HG02884 (cell line): Measurements from ENCODE around the gene GMEB2.
"Not testable (repeated sequence)": the region's sequence is repeated elsewhere in the genome, so short reads cannot be mapped to it uniquely, and the experiment has no call there.

ENCODE experiments used
- ATAC-seq: cut with Tn5 transposase; IDR thresholded peaks from one replicate; pipeline ENCODE4 v1.9.1; 2021; ENCODE audit warnings: mild to moderate bottlenecking, moderate library complexity; ENCODE audit not compliant: unreplicated experiment

The GMEB2 gene

DNA sequence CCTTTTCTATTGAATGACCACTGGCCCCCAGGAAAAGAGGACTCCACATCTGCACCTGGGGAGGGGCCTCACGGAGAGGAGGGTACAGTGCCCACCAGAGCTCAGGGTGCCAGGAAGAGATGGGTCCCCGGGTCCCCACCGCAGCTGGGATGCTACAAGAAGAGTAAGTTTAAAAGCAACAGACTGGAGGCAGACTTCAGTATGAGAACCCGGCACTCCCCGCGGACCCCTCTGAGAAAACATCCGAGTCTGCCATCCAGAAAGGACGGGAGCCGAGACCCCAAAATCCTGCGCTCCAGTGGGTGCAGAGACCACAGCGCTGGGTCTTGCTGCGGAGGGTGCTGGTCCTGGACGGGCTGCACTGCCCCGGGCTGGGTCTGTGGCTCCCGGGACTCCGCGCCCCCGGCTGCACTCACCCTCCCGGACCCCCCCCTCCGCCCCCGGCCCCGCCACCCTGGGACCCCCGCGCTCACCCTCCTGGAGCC, 53.2 kb downstream of the GMEB2 start:
- ATAC-seq: no peak

DNA sequence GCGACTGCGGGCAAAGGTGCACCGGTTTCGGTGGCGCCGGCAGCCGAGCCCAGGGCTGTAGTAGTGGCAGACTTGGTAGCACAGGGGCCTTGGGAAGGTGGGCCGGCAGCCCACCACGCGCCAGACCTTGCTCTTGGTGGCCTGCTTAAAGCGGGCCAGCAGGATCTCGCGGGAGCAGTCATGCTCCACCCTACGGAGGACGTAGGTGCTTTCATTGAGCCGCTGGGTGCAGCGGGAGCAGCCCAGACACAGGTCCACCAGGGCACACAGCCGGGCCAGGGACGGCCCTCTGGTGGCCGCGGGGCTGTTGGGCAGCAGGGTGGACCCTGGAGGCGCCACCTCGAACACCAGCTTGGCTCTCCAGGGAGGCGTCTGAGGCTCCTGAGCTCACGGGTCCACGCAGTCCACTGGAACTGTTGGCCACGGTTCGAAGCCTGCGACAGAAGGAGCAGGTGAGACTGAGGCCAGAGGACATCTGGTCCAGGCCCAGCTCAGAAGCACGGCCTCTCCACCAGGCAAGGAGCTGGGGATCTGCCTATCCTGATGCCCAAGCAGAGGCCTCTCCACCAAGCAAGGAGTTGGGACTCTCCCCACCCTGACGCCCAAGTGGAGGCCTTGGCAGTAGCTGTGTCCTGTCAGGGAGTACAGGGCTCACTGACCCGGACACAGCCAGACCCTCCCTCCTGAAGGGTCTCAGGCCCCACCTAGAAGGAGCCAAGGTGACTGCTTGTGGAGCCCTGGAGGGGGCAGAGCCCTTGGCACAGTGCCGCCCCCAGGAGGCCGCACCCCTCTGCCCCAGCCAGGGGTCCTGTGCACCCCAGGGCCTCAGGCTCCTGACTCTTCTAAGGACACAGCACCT, 53.9 kb downstream of the GMEB2 start:
- no peak for ATAC-seq

DNA sequence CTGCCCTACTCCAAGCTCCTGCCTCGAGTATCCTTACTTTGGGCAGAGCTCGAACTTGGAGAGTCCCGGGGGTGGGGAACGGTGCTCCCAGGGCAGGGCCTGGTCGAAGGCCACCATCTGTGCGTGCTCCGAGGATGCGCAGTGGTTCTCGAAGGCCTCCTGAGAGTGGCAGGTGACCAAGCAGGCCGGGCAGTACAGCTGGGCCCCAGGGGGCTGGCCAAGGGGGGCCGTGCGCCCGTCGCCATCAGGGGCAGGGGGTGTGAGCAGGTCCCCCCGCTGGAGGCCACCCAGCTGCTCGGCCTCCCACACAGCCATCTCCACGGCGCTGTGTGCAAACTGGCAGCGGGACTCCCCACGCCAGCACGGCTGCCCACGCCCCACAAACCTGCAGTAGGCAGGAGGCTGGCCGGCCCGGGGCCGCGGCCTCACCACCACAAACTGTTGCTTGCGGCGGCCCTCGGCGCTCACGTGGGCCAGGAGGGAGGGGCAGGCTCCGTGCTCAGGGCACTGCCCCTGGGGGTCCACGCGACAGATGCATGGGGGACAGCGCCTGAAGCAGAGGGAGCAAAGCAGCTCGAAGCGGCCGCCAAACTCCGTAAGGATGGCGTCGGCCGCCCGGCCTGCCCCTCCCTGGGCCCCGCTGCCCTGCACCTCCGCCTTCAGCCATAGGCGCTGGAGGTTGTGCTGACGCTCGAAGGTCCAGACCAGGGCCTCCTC, 54.7 kb downstream of the GMEB2 start:
- no peak for ATAC-seq

DNA sequence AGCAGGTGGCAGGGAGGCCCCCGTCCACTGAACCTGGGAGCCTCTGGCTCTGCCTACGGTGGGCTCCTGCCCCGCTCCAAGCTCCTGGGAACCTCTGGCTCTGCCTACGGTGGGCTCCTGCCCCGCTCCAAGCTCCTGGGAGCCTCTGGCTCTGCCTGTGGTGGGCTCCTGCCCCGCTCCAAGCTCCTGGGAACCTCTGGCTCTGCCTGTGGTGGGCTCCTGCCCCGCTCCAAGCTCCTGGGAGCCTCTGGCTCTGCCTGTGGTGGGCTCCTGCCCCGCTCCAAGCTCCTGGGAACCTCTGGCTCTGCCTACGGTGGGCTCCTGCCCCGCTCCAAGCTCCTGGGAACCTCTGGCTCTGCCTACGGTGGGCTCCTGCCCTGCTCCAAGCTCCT, 55.8 kb downstream of the GMEB2 start:
- ATAC-seq: not testable (repeated sequence)

DNA sequence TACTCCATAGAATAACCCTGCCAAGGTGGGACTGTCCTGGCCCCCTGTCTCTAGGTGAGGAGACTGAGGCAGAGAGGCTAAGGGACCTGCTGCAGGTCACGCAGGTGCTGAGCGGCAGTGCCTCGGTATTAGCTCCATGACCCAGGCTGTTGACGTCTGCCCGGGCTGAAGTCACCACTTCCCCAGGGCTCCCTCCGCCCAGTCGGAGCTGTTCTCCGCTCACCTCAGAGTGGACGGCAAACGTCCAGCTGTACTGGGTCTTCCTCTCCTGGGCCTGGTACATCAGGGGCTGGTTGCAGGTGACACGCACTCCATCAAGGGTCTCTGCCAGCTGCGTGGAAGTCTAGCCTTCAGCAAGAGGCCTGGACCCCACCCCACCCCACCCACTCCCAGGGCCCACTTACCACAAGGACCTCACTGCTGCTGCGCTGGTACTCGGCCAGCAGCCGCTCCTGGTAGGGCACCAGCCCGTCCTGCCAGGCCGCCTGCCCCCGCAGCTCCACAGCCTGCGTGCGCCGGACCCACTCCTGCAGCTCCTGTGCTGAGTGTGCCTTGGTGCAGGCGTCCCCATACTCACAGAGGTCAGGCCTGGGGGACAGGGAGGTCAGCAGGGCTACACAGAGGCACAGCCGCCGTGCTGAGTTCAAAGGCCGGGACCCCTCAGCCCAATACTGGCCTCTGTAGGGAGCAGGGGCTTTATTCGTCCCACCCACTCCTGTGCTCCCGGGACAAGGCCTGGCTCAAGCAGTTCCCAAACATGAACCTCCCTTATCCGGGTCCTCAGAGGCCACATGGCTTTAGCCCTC, 56.4 kb downstream of the GMEB2 start:
- ATAC-seq: no peak

DNA sequence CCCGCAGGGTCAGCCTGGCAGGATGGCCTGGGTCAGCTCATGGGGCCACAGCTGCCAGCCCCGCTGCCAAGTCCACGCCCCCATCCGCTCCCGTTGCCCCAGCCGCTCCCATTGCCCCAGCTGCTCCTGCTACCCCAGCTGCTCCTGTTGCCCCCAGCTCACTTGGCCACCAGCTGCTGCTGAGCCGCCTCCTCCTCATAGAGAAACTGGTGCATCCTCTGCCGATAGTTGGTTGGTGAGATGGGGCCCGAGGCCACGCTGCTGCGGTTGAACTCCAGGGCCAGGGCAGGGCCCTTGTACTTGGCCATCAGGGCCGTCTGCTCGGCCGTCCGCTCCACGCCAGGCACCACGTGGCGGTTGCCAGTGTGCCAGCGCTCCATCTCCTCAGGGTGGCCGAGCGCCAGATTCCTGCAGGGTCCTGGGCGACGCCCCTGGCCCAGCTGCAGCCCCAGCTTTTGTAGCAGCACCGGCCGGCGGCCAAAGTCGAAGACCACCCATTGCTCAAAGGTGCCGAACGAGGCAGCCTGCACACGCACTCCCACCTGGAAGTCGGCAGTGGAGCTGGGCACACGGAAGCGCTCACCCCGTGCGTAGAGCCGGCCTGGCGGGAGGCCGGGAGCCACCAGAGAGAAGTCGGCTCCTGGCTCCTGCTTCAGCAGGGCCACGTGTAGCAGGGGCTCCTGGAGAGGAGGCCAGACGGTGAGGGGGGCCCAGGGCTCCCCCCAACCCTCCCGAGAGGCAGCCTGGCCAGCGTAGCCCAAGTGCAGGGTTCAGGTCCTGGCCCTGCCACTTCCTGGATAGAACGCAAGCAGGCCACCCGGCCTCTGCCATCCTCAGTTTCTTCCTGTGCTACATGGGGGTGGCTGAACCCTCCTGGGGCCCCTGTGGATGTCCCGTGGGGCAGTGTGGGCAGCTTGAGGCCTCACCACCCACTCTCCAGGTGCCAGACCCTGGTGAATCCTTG, 57.6 kb downstream of the GMEB2 start:
- ATAC-seq: no peak

DNA sequence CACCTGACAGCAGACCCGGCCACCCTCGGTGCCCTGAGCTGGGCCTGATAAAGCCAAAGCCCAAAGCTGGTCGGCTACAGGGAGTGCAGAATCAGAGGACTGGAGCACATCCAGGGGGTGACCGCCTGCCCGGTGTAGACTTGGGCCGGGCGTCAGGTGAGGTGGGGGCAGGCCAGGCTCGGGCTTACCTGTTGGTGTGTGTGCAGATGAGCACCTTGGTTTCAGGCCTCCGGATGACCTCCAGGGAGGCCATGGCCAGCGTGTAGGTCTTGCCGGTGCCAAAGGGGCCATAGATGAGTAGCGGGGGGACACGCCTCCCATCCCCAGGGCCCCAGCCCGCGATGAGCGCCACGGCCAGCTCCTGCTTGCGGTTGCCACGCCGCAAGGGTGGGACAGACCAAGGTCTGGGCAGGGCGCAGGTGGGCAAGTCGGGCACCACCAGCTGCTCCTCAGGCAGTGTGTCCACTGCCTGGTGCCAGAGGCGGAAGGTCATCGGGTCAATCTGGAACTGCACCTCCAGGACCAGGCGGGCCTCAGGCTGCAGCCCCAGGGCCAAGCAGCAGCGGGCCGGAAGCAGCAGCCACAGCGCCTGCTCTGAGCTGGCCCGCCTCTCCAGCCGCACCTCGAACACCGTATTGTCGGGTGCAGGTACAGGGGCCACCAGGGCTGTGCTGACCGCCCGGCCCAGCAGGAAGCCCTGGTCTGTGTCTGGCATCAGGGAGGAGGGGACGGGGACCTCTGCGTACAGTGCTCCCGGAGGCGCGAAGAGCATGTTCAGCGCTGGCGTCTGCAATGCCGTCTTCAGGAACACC, 58.5 kb downstream of the GMEB2 start:
- no peak for ATAC-seq

DNA sequence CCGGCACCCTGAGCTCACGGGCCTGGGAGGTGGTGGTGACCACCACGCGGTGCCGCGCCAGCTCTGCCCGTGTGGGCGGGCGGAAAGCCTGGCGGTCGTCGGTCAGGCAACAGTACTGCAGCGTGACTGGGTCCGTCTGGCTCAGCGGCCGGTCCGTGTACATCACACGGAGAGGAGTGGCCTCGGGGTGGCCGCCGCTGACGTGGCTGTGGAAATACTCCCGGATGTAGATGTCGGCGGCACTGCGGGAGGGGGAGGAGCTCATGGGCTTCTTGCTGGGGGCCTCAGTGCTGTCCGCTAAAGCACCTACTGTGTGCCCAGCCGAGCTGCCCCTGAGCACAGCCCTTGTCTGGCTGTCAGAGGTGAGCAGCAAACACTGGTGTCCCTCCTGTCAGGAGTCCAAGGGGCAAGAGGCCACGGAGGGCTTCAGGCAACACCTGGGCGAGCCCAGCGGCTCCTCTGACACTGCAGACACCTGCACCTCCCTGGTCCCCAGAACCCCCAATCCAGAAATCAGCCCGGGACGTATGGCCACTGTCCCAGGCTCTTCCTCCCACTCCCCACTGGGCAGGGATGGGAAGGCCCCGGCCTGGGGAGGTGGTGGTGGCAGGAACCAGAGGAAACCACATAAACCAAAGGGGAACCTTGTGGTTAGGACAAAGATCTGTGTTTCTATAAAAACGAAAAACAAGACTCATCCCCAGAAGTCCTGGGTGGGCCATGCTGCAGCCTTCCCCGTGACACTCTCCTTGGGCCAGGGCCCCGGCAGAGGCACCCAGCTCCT, 59.3 kb downstream of the GMEB2 start:
- peak; percentile 86 for ATAC-seq

DNA sequence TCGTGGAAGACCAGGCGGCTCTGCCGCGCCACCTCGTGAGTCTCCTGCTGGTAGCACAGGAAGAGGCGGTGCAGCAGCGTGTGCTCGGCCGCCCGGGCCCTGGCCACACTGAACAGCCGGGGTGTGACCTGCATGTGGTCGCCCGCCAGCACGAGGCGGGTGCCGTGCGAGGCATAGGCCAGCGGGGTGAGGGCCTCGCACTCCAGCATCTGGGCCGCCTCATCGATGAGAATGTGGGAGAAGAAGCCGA, 59.8 kb downstream of the GMEB2 start:
- no peak for ATAC-seq

DNA sequence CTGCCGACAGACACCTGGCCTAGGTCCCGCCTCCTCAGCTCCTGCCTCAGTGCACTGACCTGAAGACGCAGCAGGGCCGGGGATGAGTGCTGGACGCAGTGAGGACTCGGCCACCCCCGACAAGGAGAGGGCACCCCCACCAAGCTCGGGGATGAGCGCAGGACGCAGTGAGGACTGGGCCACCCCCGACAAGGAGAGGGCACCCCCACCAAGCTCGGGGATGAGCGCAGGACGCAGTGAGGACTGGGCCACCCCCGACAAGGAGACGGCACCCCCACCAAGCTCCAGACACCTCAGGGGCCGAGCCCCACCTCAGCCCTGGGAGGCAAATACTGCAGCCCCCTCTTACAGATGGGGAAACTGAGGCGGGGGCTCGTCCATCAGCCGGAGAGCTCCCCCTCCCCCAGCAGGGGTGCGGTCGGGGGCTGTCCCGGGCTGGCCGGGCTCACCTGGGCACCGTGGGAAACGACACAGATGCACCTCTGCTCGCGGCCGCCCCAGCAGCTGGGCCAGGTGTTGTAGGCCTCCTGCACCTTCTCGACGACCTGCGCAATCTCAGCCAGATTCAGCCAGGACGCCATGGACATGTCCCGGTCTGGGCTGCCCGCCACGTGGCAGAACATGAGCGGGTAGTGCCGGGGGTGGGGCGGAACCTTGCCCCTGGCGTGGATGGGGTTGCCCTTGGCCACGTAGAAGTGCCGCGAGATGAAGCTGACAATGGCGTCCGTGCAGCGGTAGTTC, 60.3 kb downstream of the GMEB2 start:
- no peak for ATAC-seq

DNA sequence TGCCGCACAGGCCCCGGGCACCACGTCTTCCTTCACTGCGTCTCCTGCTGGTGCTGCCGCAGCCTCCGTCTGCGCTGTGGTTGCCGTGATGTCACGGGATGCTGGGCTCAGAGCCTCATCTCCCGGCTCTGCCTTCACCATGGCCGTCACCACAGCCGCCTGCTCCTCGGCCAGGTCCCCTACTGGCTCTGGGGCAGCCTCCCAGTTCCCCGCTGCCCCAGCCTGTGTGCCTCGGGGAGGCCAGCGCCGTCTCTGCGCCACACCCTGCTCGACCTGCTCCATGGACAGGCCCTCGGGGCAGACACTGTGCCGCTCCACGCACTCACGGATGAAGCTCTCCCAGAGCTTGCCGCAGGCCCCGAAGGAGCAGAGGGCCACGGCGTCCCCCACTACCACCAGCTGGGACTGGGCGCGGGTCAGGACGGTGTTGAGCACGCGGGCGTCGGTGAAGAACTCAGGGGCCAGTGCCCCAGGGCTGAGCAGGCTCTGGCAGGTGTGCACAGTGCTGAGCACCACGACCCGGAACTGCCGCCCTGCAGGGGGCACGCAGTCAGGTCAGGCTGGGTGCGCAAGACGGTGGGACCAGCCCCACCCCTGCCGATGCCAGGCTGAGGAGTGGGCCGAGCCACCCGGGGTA, 61.1 kb downstream of the GMEB2 start:
- no peak for ATAC-seq

DNA sequence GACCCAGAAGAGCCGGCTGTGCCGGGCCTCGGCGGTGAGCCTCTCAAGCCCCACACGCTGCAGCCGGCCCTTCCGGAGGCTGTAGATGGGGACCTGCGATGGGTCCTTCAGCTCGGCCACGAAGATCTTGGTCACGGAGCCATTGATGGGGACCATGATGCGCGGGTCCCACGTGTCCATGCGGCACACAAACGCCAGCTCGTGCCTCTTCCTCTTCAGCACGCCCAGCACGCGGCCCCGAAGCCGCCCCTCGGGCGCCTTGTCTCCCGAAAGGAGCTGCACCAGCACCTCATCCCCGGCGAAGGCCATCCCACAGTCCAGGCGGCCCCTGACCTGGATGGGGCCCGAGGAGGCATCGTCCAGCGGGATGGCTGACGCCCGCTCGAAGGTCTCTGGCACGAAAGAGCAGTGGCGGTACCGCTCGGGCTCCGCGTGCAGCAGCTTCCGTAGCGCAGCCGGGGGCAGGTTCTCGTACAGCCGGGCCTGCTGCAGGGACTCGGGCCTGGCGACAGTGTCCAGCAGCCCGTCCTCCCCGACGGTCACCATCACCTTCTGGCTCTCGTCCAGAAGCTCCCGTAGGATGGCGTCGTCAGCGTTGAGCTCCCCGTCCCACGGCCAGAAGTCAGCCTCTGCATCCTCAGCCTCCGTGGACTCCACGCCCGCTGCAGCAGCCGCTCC, 61.7 kb downstream of the GMEB2 start:
- ATAC-seq: no peak

DNA sequence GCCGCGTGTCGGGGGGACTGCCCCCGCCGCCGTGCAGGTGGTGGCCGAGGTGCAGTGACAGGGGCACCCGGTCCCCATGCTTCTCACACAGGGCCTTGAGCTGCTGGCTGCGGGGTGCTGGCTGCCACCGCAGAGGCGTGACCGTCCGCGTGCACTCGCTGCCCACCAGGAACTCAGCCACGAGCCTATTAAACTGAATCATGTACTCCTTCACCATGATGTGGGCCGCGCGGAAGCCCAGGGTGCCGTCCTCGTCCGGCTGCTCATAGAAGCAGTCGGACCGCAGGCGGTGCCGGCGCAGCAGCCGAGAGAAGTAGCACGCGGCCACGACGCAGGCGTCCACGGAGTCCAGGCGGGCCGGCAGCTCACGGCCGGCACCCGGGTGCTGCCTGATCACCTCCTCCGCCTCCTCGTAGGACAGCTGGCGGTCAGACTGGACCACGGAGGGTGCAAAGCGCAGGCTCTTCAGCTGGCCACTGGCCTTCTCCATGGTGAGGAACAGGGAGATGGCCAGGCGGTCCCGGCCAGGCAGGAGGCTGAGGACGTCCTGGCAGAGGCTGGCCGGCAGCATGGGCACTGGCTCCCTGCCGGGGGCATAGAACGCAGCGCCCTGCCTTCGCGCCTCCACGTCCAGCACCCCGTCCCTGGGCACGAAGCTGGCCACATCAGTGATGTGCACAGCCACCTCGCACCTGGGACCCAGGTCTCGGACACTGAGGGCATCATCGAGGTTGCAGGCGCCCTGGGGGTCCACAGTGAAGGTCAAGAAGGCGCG, 62.7 kb downstream of the GMEB2 start:
- no peak for ATAC-seq

DNA sequence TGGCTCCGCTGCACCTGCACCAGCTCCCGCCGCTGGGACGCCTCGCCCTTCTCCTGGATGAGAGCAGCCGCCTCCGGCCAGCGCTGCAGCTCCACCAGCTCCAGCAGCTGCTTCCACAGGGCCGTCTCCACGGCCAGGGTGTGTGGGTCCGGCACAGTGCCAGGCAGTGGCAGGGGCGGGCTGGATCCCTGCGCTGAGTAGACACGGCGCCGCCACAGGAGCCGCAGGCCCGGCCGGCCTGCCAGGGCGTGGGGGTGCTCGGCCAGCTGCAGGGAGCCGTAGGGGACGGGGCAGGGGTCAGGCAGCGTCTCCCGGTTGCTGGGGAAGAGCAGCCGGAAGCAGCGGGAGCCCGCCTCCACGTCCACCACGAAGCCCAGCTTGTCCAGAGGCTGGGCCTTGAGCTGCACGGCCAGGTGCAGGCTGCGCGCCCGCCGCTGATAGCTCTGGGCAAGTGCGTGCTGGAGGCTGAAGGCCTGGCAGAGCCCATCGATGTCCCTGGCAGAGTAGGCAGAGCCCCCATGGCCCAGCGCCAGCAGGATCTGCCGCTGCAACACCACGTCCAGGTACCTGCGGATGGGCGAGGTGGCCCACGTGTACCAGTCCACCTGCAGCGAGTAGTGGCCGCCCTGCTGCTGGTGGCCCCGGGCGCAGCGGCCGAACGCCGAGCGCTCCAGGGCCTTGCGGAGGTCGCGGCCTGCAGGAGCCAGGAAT, 63.5 kb downstream of the GMEB2 start:
- no peak for ATAC-seq

DNA sequence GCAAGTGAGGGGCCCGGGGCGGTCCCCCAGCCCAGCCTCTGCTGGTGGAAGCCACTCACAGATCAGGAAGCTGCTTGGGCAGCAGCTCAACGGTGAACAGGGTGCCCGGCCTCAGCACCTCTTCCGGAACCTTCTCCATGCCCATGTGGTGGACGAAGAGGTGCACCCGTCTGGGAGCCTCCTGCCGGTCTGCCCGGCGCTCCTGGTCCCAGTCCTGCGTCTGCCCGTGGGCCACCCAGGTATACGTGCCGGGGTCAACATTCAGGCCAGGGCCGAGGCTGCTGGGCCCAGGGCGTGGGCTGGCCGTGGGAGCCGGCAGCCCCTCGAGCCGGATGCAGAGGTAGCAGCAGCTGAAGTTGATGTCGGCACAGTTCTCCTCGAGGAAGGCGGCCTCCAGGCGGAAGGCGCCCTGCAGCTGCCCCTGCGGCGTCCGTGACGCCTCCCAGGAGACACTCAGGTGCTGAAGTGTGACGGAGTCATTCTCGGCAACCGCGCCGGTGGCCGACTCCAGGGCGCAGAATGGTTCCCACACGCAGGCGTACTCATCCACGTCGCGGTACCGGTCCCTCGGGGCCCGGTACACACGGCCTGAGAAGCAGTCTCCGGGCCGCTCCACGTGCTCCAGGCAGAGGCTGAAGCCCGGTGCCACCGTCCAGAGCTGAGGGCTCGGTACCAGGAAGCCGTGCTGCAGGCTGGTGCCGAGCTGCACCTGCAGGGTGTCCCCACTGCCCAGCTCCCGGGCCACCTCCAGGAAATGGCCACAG, 64.3 kb downstream of the GMEB2 start:
- ATAC-seq: no peak
